GM12878 (cell line): Measurements from ENCODE around the gene UNC45A. TPM values are rescaled to one million over a fixed set of nuclear protein-coding genes. Genes with fewer than 3 reads are reported as not detected.

Experiments
- ATAC-seq: fragments of 200-7000 bp; cut with Tn5 transposase; 3 replicates; pipeline ENCODE4 v1.9.1; 2020; ENCODE audit warnings: mild to moderate bottlenecking, moderate library complexity
- BruUV-seq: library from RNA; stranded (reverse); fragments of 400-500 nt; replicated peaks from 2 replicates; lab custom pipeline; 2021; lab: Mats Ljungman, UMichigan
- CTCF ChIA-PET: fragments of 300-600 bp; sonication (Branson Sonifier 250); formaldehyde crosslinking; extraction: SDS; loops from one replicate; lab custom pipeline; 2021; ENCODE audit warnings: inconsistent platforms; lab: Yijun Ruan, JAX
- POLR2A ChIA-PET: fragments of 350-600 bp; formaldehyde crosslinking; extraction: SDS; loops from one replicate; lab custom pipeline; 2021; ENCODE audit warnings: inconsistent platforms; lab: Charles Lee
- RAD21 ChIA-PET: fragments of 300-600 bp; sonication (Branson Sonifier 250); formaldehyde crosslinking; loops from one replicate; lab custom pipeline; 2023; ENCODE audit warnings: antibody characterized with exemption; ENCODE audit not compliant: unreplicated experiment; lab: Charles Lee
- SMC1A ChIA-PET: fragments of 300-600 bp; sonication (Branson Sonifier 250); formaldehyde crosslinking; loops from one replicate; lab custom pipeline; 2023; ENCODE audit not compliant: unreplicated experiment, uncharacterized antibody; lab: Charles Lee
- DNase-seq: peaks from one replicate; pipeline ENCODE4 v3.0.0-alpha.2; 2011; ENCODE audit warnings: low read depth, low spot score
- FAIRE-seq: peaks from 3 replicates; lab custom pipeline; 2011; peaks lifted over from hg19 to GRCh38; lab: Jason Lieb, UNC
- H2AFZ ChIP-seq: 2 replicates; pipeline ENCODE4 v1.6.0; 2011; ENCODE audit warnings: low read depth, low read length, control low read depth; ENCODE audit not compliant: control insufficient read depth
- H3K27ac ChIP-seq: 2 replicates; pipeline ENCODE4 v1.5.1; 2011; ENCODE audit warnings: control low read depth; ENCODE audit not compliant: control insufficient read depth, insufficient read depth
- H3K27me3 ChIP-seq, 2 experiments: replicated peaks in 1 of 2; 2 replicates each; pipeline versions ENCODE4 v1.6.0 to v1.6.1; 2011; ENCODE audit warnings: low read length in 1 of 2; ENCODE audit not compliant: control insufficient read depth in 2 of 2, insufficient read depth in 2 of 2
- H3K36me3 ChIP-seq, 2 experiments: 2 replicates each; pipeline ENCODE4 v1.5.1; 2011; ENCODE audit warnings: low read length in 1 of 2; ENCODE audit not compliant: control insufficient read depth in 2 of 2, insufficient read depth in 2 of 2
- H3K4me1 ChIP-seq: 2 replicates; pipeline ENCODE4 v1.6.1; 2011; ENCODE audit warnings: mild to moderate bottlenecking, low read length, moderate library complexity, mixed read lengths; ENCODE audit not compliant: control insufficient read depth, insufficient read depth
- H3K4me2 ChIP-seq: 2 replicates; pipeline ENCODE4 v1.6.0; 2011; ENCODE audit warnings: control low read depth; ENCODE audit not compliant: control insufficient read depth, insufficient read depth
- H3K4me3 ChIP-seq: fragments of 200-600 bp; sonication (generic); 2 replicates; pipeline ENCODE4 v1.5.1; 2016
- H3K79me2 ChIP-seq: 2 replicates; pipeline ENCODE4 v1.6.0; 2011; ENCODE audit warnings: low read length; ENCODE audit not compliant: control insufficient read depth, insufficient read depth
- H3K9ac ChIP-seq: 2 replicates; pipeline ENCODE4 v1.8.0; 2011; ENCODE audit warnings: low read length, control low read depth, mixed read lengths; ENCODE audit not compliant: control insufficient read depth, insufficient read depth
- H3K9me3 ChIP-seq: replicated peaks from 3 replicates; pipeline ENCODE4 v1.5.1; 2011; ENCODE audit warnings: mild to moderate bottlenecking, low read length; ENCODE audit not compliant: control insufficient read depth, insufficient read depth
- H4K20me1 ChIP-seq: 2 replicates; pipeline ENCODE4 v1.6.0; 2011; ENCODE audit not compliant: control insufficient read depth, insufficient read depth
- ATF7 ChIP-seq: fragments of 450-650 bp; IDR thresholded peaks from 2 replicates; pipeline ENCODE4 v1.6.1; 2016; ENCODE audit warnings: low read depth, mild to moderate bottlenecking
- BCLAF1 ChIP-seq: fragments of 450-650 bp; IDR thresholded peaks from 2 replicates; pipeline ENCODE4 v1.6.1; 2017; ENCODE audit warnings: antibody characterized with exemption, mild to moderate bottlenecking, moderate library complexity
- CBX3 ChIP-seq: fragments of 200-600 bp; sonication (generic); IDR thresholded peaks from 2 replicates; pipeline ENCODE4 v1.6.1; 2016; ENCODE audit warnings: low read depth, borderline replicate concordance
- DPF2 ChIP-seq: fragments of 450-650 bp; IDR thresholded peaks from 2 replicates; pipeline ENCODE4 v1.6.1; 2017; ENCODE audit warnings: mild to moderate bottlenecking
- HCFC1 ChIP-seq: fragments of 150-350 bp; IDR thresholded peaks from 2 replicates; pipeline ENCODE4 v1.6.1; 2014; ENCODE audit warnings: low read length
- MAX ChIP-seq: IDR thresholded peaks from 2 replicates; pipeline ENCODE4 v1.6.1; 2012; ENCODE audit warnings: low read depth, low read length, improper control_type of control experiment
- MEF2A ChIP-seq: IDR thresholded peaks from 2 replicates; pipeline ENCODE4 v1.6.1; 2011; ENCODE audit warnings: low read depth, mild to moderate bottlenecking, low read length, moderate library complexity; ENCODE audit not compliant: insufficient read depth
- MXI1 ChIP-seq: fragments of 150-350 bp; IDR thresholded peaks from 2 replicates; pipeline ENCODE4 v1.6.1; 2011; ENCODE audit warnings: low read depth, mild to moderate bottlenecking, inconsistent platforms, low read length, improper control_type of control experiment
- NKRF ChIP-seq: fragments of 450-650 bp; conservative IDR thresholded peaks from 2 replicates; pipeline ENCODE4 v1.6.1; 2017; ENCODE audit warnings: mild to moderate bottlenecking, moderate library complexity
- RBBP5 ChIP-seq: fragments of 200-600 bp; sonication (generic); conservative IDR thresholded peaks from 2 replicates; pipeline ENCODE4 v1.6.1; 2016
- RUNX3 ChIP-seq: IDR thresholded peaks from 2 replicates; pipeline ENCODE4 v1.6.1; 2012; ENCODE audit warnings: low read length, inconsistent platforms
- WRNIP1 ChIP-seq: IDR thresholded peaks from 2 replicates; pipeline ENCODE4 v1.6.1; 2011; ENCODE audit warnings: low read depth, low read length, improper control_type of control experiment, borderline replicate concordance
- WGBS: methylation state at CpG from one replicate; pipeline ENCODE4 v1.1.6; 2016; ENCODE audit warnings: low lambda C conversion rate; ENCODE audit not compliant: insufficient replicate concordance, insufficient coverage; ENCODE audit errors: missing lambda C conversion rate; 5-methylcytosine and 5-hydroxymethylcytosine counted together
- in situ Hi-C: fragments of 300-500 bp; cut with MboI; formaldehyde crosslinking; loops from 9 replicates; pipeline ENCODE4 v1.14.3; 2018; ENCODE audit warnings: mixed read lengths
- intact Hi-C: fragments of 100-400 bp; cut with micrococcal nuclease; formaldehyde crosslinking; loops from one replicate; pipeline ENCODE4 v1.14.2; 2022; ENCODE audit not compliant: unreplicated experiment
- polyA plus RNA-seq, 11 experiments: library from polyadenylated mRNA; depleted of rRNA in 4 of 11; unstranded in 6 of 11; stranded (reverse) in 5 of 11; fragments of >200 nt; fragmentation: Nextera tagmentation in 4 of 11; fragmentation: Illumina TruSeq in 1 of 11; extraction: Ambion mirVana in 4 of 11; extraction: Trizol in 1 of 11; gene quantifications; 1 replicate in 1 of 11; 2 replicates in 10 of 11; pipeline versions ENCODE4 v1.2.1 to v1.2.3, GENCODE V29; 2011 to 2016; ENCODE audit warnings: inconsistent platforms in 2 of 11, missing spikeins in 2 of 11, low read depth in 1 of 11
- total RNA-seq, 4 experiments: library from RNA; depleted of rRNA in 3 of 4; stranded (reverse); fragments of >200 nt in 3 of 4; fragmentation: Illumina TruSeq in 1 of 4; extraction: Trizol in 1 of 4; gene quantifications; 2 replicates each; pipeline versions ENCODE4 v1.2.1 to v1.2.3, GENCODE V29; 2013 to 2021

UNC45A gene
- total and polyA plus RNA-seq, 10 of the 15 experiments (the other 5 are each of a cell fraction or from before 2014, with no cell fraction given): 10.3 to 57.8 (median 40.5) TPM

- no TSS peak for BruUV-seq
Observed at GRCh38 chr15:90933301-90933700, 1.8 kb upstream of the UNC45A start.

More at GRCh38 chr15:90933301-90933700, 1.8 kb upstream of the UNC45A start:
- no peaks in the 10 kb centered on the region for H3K9me3 ChIP-seq
- POLR2A ChIA-PET: interaction anchor here (1.0 to 7.0 kb wide), 8 partner anchors 10 to 89 kb away, joined by 3 to 113 read pairs (median 4); partner anchors contain the start of genes MAN2A2 and RCCD1
- CTCF ChIA-PET: interaction anchor here (0.5 to 18.1 kb wide), 48 partner anchors 10 to 647 kb away, joined by 3 to 480 read pairs (median 5); partner anchors contain the start of genes BLM, FES, MAN2A2 and RCCD1
- TF ChIP-seq RBBP5 (no peak), MAX (no peak), BCLAF1 (no peak), MXI1 (no peak), RUNX3 (no peak), CBX3 (no peak), HCFC1 (no peak), ATF7 (no peak), DPF2 (no peak), MEF2A (no peak), NKRF (no peak), WRNIP1 (no peak)
- H3K27me3 ChIP-seq: no peaks in the 10 kb centered on the region
- SMC1A ChIA-PET: interaction anchor here (0.7 to 9.2 kb wide), 14 partner anchors 10 to 701 kb away, joined by 3 to 225 read pairs (median 9); partner anchors contain the start of genes MAN2A2 and RCCD1
- peaks cover 0 to 2% of the 10 kb centered on the region in 2 experiments; a peak in 2 of 4 replicates for H3K36me3 ChIP-seq
- H3K4me1 ChIP-seq: peaks cover 35% of the 10 kb centered on the region
- ATAC-seq: no peak
- intact Hi-C loops (loop anchor here (5.0 to 10.0 kb wide), 4 partner anchors 78 to 291 kb away; partner anchors contain the start of gene BLM), in situ Hi-C loops (no loop called here)
- no peak overlapping the region for H3K4me3 ChIP-seq
- H3K79me2 ChIP-seq: peaks cover 31% of the 10 kb centered on the region
- no peak overlapping the region for H3K9ac ChIP-seq
- FAIRE-seq: no peak
- H3K4me2 ChIP-seq: no peak overlapping the region
- DNase-seq: no peak
- no peaks in the 10 kb centered on the region; the same call in 1 of the 2 replicates for H4K20me1 ChIP-seq
- 0% methylated on average over 1 of the region's 1 CpG for WGBS
- no peak overlapping the region for H2AFZ ChIP-seq
- no peak overlapping the region for H3K27ac ChIP-seq
- RAD21 ChIA-PET: interaction anchor here (0.5 to 7.2 kb wide), 18 partner anchors 9 to 412 kb away, joined by 3 to 193 read pairs (median 7); partner anchors contain the start of genes BLM, FES, MAN2A2 and RCCD1
